OCI-LY3 (cell line): Measurements from ENCODE around the gene VASH2.

Experiments used
- H2AFZ ChIP-seq: fragments of 200-600, 300-600 bp; shearing (Covaris generic); 2 replicates; pipeline ENCODE4 v1.6.0; 2014; ENCODE audit warnings: antibody characterized with exemption, low read depth, low read length
- H3K27ac ChIP-seq: fragments of 200-600, 300-600 bp; sonication (generic); 2 replicates; pipeline ENCODE4 v1.5.1; 2014; ENCODE audit warnings: mild to moderate bottlenecking, low read length, moderate library complexity, mixed read lengths
- H3K27me3 ChIP-seq: fragments of 200-600, 300-600 bp; sonication (generic); 2 replicates; pipeline ENCODE4 v1.6.1; 2014; ENCODE audit warnings: low read depth, low read length, mixed read lengths
- H3K36me3 ChIP-seq: fragments of 200-600, 300-600 bp; sonication (generic); replicated peaks from 2 replicates; pipeline ENCODE3; 2014; ENCODE audit warnings: low read depth, low read length, mixed read lengths
- H3K4me1 ChIP-seq: fragments of 300-600, 200-600 bp; sonication (generic); 2 replicates; pipeline ENCODE4 v1.6.1; 2014; ENCODE audit warnings: low read length, mixed read lengths
- H3K4me2 ChIP-seq: fragments of 200-600, 300-600 bp; sonication (generic); 2 replicates; pipeline ENCODE4 v1.6.1; 2014; ENCODE audit warnings: low read length, mixed read lengths
- H3K4me3 ChIP-seq: fragments of 300-600, 200-600 bp; sonication (generic); 2 replicates; pipeline ENCODE4 v1.5.1; 2014; ENCODE audit warnings: antibody characterized with exemption, mild to moderate bottlenecking, low read length, moderate library complexity
- H3K79me2 ChIP-seq: fragments of 300-600, 200-600 bp; shearing (Covaris generic); 2 replicates; pipeline ENCODE4 v1.6.1; 2014; ENCODE audit warnings: mild to moderate bottlenecking, low read length, mixed read lengths
- H3K9ac ChIP-seq: fragments of 300-600, 200-600 bp; shearing (Covaris generic); 2 replicates; pipeline ENCODE4 v1.6.0; 2014; ENCODE audit warnings: mild to moderate bottlenecking, low read length, moderate library complexity
- H3K9me3 ChIP-seq: fragments of 200-600, 300-600 bp; shearing (Covaris generic); 2 replicates; pipeline ENCODE4 v1.6.1; 2014; ENCODE audit warnings: low read length, mixed read lengths; ENCODE audit not compliant: insufficient read depth
- H4K20me1 ChIP-seq: fragments of 200-600, 300-600 bp; sonication (generic); 2 replicates; pipeline ENCODE4 v1.6.1; 2016; ENCODE audit warnings: low read length, mixed read lengths; ENCODE audit not compliant: insufficient read depth
- EZH2phosphoT487 ChIP-seq: fragments of 200-600 bp; shearing (Covaris generic); IDR thresholded peaks from 2 replicates; pipeline ENCODE4 v1.6.1; 2018; ENCODE audit warnings: antibody characterized with exemption, mixed run types, low read depth
- TF ChIP-seq, protein P1 (sequence below): fragments of 200-600, 300-600 bp; sonication (generic); IDR thresholded peaks from 2 replicates; pipeline ENCODE4 v1.5.1; 2014; ENCODE audit warnings: antibody characterized with exemption, low read length, low read depth

VASH2 gene

DNA sequence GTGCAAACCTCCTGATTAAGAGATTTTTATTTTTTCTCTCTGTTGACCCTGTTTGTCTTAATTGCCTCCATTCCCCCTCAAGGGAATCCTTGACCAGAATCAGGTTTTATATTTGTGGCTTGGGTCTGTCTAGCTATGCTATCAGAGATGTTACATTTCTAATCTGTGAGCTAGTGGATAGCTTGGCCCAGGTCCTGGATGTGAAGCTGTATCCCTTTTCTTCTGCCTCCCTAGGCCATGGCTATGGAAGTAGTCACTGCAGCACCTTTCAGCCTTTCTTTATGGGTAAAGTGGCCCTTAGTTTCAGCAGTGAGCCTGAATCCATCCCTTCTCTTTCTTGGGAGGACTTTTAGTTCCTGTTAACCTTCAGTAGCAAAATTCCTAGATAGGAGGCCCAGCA, 82.3 kb downstream of the VASH2 start:
- no peak overlapping the region for H2AFZ ChIP-seq
- H3K4me1 ChIP-seq: no peaks in the 10 kb centered on the region
- H3K9ac ChIP-seq: no peak overlapping the region
- H3K4me3 ChIP-seq: no peak overlapping the region
- no peaks in the 10 kb centered on the region for H4K20me1 ChIP-seq
- H3K27ac ChIP-seq: no peak overlapping the region
- no peaks in the 10 kb centered on the region for H3K9me3 ChIP-seq
- TF ChIP-seq, protein P1, sequence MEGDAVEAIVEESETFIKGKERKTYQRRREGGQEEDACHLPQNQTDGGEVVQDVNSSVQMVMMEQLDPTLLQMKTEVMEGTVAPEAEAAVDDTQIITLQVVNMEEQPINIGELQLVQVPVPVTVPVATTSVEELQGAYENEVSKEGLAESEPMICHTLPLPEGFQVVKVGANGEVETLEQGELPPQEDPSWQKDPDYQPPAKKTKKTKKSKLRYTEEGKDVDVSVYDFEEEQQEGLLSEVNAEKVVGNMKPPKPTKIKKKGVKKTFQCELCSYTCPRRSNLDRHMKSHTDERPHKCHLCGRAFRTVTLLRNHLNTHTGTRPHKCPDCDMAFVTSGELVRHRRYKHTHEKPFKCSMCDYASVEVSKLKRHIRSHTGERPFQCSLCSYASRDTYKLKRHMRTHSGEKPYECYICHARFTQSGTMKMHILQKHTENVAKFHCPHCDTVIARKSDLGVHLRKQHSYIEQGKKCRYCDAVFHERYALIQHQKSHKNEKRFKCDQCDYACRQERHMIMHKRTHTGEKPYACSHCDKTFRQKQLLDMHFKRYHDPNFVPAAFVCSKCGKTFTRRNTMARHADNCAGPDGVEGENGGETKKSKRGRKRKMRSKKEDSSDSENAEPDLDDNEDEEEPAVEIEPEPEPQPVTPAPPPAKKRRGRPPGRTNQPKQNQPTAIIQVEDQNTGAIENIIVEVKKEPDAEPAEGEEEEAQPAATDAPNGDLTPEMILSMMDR: no peak
- TF ChIP-seq EZH2phosphoT487: no peak
- no peaks in the 10 kb centered on the region for H3K79me2 ChIP-seq
- H3K27me3 ChIP-seq: no peaks in the 10 kb centered on the region
- H3K36me3 ChIP-seq: no peaks in the 10 kb centered on the region
- no peak overlapping the region for H3K4me2 ChIP-seq

DNA sequence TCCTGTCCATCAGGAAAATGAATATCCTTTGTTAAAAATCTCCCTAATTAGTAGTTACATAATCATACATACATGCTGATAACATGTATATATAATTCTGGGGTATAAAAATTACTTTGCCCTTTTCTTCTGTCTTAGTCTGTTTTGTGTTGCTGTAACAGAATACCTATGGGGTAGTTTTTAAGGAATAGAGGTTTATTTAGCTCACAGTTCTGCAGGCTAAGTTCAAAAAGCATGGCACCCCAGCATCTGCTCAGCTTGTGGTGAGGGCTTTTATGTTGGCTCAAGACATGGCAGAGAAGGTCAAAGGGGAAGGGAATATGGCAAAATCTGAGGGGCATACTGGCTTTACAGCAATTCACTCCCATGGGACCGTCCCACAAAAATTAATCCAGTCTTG, 84.4 kb downstream of the VASH2 start:
- TF ChIP-seq, protein P1: no peak
- TF ChIP-seq EZH2phosphoT487: no peak

DNA sequence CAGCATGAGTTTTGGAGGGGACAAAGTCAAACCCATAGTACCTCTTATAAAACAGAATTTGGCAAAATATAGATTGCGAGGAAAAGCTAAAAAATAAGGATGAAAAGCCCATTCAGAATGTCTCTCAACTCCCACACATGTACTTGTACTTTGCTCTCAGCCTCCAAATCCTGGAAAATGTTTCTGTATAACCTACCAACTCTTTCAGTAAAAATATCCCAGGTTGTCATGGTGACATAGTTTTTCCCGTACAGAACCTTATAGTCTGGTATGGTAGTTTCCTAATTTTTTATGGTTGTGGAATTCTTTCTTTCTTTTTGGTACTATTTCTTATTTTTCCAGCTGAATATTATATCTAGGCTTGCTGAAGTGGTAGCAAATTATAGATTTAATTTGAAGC, 85.2 kb downstream of the VASH2 start:
- H3K9ac ChIP-seq: no peak overlapping the region
- no peaks in the 10 kb centered on the region for H3K9me3 ChIP-seq
- TF ChIP-seq, protein P1: no peak
- H3K36me3 ChIP-seq: no peaks in the 10 kb centered on the region
- no peaks in the 10 kb centered on the region for H3K27me3 ChIP-seq
- no peaks in the 10 kb centered on the region for H3K4me1 ChIP-seq
- no peak overlapping the region for H2AFZ ChIP-seq
- no peak overlapping the region for H3K4me3 ChIP-seq
- H3K79me2 ChIP-seq: no peaks in the 10 kb centered on the region
- no peaks in the 10 kb centered on the region for H4K20me1 ChIP-seq
- H3K27ac ChIP-seq: no peak overlapping the region
- no peak overlapping the region for H3K4me2 ChIP-seq

More for the DNA sequence above, 84.4 kb downstream of the VASH2 start:
- H3K4me2 ChIP-seq: no peak overlapping the region
- H2AFZ ChIP-seq: no peak overlapping the region
- H3K4me3 ChIP-seq: no peak overlapping the region
- no peaks in the 10 kb centered on the region for H3K27me3 ChIP-seq
- no peak overlapping the region for H3K27ac ChIP-seq
- H4K20me1 ChIP-seq: no peaks in the 10 kb centered on the region
- H3K9ac ChIP-seq: no peak overlapping the region
- no peaks in the 10 kb centered on the region for H3K36me3 ChIP-seq
- H3K4me1 ChIP-seq: no peaks in the 10 kb centered on the region
- no peaks in the 10 kb centered on the region for H3K79me2 ChIP-seq
- no peaks in the 10 kb centered on the region for H3K9me3 ChIP-seq
